HG02981 (cell line): ENCODE measurements around the gene SSH2.

Source experiments
- ATAC-seq: cut with Tn5 transposase; IDR thresholded peaks from one replicate; pipeline ENCODE4 v1.9.1; 2021; ENCODE audit warnings: mild to moderate bottlenecking, moderate library complexity; ENCODE audit not compliant: unreplicated experiment

SSH2 gene

GRCh38 chr17:29594519-29595090 lies 335.4 kb downstream of the SSH2 start:
- ATAC-seq, result no peak

GRCh38 chr17:29593591-29594518 lies 336.2 kb downstream of the SSH2 start:
- ATAC-seq, result no peak

- ATAC-seq, result no peak
Measured at GRCh38 chr17:29592850-29593551, 337.0 kb downstream of the SSH2 start, which contains the start of gene ANKRD13B. ANKRD13B (plus strand) TSS chr17:29593132; CDS start chr17:29593622, 490 bp downstream.

DNA sequence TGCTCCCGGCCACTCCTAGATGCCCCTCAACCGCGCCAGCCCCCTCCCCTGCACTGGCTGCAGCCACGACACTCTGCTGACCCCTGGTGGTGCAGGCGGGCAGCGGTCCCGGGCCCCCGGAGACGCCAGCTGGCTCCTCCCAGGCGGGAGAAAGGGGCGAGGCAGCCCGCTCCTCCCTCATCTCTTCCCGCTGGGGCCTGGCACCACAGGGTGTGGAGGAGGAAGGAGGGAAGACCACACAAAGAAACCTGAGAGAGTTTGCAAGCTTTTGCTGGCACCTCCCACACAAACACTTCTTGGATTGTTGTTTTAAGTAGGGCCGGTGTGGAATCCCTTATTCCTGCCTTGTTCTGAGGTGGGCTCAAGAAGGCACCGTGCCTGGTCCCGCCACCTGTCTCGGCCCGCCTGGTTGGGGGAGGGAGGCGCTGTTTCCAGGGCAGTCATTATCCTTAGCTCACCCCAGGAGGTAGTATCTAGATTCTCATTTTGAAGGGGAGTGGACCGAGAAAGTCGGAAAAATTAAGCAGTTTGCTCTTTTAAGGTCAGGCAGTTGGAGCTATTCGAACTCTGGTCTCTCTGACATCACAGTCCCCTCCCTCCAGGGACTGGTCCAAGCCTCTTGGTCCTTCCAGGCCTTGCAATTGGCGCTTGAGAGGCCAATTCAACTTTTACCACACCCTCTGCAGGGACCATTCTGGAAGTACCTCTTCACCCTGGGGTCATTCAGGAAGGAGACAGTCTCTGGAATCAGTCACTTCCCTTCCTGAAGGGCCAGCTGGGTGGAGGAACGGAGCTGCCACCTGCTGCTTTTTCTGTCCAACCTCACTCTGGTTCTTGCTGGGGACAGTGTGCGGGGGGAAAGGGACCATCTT lies 338.1 kb downstream of the SSH2 start:
- ATAC-seq, result no peak

GRCh38 chr17:29591146-29591736 lies 338.8 kb downstream of the SSH2 start:
- no peak for ATAC-seq

DNA sequence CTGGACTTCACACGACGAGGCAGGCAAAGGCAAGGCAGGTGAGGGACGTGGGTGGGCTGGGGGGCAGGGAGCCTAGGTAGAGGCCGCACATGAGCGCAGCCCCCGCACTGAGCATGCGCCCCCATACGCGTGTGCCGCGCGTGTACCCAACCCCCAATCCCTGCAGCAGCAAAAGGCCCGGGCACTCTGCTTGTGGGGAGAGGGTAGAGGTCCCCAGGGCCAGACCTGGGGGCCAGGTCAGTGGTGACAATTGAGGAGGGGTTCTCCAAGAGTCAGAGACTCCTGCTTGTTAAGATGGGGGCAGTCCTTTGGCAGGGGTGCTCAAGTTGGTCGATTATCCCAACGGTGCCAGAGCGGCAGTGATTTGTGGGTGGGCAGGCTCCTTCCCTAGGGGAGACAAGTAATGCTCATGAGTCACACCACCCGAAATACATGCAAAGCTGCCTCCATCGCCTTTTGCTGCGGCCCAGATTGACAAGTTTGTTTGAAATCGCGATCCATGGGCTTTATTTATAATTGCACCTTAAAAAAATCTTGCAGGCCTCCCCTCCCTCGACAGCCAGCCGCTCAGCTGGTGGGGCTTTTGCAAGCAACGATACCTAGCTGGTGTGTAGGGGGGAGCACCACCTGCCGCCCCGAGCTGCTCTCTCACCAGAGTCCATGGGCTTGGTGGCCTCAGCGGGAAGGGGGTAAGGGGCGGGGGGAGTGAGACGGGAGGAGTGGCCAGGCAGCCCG lies 339.4 kb downstream of the SSH2 start:
- no peak for ATAC-seq

DNA sequence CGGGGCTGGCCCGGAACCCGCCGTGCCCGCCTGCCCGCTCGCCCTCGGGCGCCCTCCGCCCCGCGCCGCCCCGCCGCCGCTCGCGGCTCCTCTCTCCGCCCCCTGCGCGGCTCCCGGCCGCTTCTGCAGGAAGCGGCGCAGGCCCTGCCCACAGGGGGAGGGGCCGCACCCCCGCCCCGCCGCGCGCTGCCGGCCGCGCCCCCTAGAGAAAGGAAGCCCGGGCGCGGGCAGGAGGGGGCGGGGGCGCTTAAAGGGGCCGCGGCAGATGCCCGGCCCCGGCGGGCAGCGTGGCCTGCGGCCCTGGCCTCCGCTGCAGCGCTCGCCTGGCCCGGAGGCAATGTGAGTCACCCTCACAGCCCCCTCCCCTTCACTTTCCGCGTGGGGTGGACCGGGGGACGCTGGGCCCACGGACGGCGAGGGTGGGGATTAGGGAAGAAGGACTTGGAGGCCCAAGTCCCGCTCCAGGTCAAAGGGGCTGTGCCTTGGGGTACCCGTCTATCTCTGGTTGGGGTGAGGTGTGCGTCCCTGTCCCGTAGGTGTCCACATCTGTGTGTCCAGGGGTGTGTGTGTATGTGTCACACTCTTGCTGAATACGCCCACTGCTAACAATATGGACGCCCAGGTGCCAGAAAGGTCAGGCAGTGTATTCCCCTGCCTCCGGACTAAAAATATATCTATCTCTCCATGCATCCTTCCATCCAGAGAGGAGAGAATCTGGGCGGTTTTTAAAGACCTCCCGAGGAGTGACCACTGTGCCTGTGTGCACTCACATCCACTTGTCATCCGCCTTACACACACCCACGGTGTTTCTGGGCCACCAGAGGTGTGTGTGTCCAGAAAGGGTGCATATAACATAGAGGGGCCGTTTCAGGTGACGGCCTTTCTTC lies 340.3 kb downstream of the SSH2 start, which contains the start of gene GIT1:
TSS of gene GIT1 (minus strand) at position 125 of the 887 bp plus-strand sequence. CDS start 270 bp downstream, outside the sequence.
- ATAC-seq, result peak; percentile 61

- ATAC-seq, result peak; percentile 16
Measured at GRCh38 chr17:29588562-29589411, 341.2 kb downstream of the SSH2 start.

- ATAC-seq, result no peak
Measured at GRCh38 chr17:29588017-29588561, 341.9 kb downstream of the SSH2 start.

GRCh38 chr17:29587591-29587990 lies 342.4 kb downstream of the SSH2 start:
- ATAC-seq, result no peak

DNA sequence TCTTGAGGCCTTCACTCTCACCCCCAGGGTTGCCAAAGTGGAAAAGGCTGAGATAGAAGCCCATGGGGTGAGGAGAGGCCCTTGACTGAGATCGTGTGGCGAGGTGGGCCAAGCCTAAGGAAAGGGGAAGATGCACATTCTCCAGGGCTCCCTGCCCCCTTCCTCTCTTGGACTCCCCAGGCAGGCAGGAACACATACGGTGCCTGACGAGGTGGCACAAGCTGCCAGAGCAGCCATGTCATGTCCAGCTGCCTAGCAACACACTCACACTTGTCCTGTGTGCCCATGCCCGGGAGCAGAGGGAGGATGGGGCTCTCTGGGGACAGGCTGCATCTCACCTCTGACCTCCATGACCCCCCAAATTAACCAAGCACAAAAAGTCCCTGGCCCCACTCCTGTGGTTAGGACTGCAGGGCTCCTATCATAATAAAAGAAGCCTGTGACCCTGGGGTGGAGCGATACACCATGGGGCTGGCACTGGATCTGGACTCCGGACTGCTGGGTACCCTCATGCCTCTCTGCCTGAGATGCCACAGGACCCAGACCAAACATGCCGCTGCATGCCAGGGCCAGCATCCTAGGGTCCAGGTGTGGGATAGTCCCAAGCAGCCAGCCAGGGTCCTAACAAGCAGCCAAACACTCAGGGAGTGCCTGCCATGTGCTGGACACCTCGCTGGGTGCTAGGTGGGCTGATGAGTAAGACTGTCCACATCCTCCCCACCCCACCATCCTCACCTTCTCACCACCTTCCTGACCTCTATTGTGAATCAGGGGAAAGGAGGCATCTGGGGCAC lies 343.2 kb downstream of the SSH2 start:
- ATAC-seq, result no peak

DNA sequence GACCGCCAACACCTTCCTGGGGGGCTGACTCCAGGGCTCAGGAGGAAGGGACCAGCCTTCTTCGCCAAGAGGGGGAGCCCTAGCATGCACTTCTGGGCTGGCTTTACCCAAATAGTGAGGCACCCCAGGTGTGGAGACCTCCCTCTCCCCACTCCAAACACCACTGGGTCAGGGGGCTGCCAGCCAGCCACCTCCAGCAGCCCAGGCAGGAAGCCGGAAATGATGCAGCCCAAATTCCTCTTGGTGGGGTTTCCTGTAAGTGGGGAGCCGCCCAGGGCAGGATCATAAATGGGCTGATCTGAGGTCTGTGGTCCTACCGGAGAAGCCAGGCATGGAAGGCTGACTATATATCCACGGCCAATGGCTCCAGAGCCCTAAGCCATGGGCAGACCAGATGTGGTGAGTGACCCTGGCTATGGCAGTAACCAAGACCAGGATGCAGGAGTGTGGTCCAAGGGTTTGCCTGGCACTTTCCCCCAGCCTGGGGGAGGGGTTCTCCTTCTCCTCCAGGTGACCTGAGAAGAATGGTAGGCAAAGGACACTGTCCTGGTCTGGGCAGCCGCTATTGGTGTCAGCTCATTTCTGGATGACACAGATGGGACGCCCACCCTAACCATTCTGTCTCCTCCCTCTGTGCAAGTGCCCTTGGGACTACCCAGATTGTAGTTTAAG lies 344.8 kb downstream of the SSH2 start:
- no peak for ATAC-seq

- no peak for ATAC-seq
Measured at GRCh38 chr17:29584452-29585079, 345.5 kb downstream of the SSH2 start.

- ATAC-seq, result no peak
Measured at GRCh38 chr17:29583324-29584248, 346.4 kb downstream of the SSH2 start.
